MCF 10A (cell line): ENCODE results near the gene SMG1. TPM values are rescaled to one million over a fixed set of nuclear protein-coding genes. Genes with fewer than 3 reads are reported as not detected.

ENCODE experiments used
- BruUV-seq: library from RNA; stranded (reverse); fragments of 400-500 nt; replicated peaks from 2 replicates; lab custom pipeline; 2021; lab: Mats Ljungman, UMichigan
- CTCF ChIA-PET: fragments of 300-600 bp; sonication (Branson Sonifier 250); formaldehyde crosslinking; extraction: SDS; loops from one replicate; lab custom pipeline; 2021; ENCODE audit warnings: antibody characterized with exemption, inconsistent platforms; lab: Yijun Ruan, JAX
- POLR2A ChIA-PET: fragments of 300-600, 350-650 bp; sonication (Branson Sonifier 250); formaldehyde crosslinking; extraction: SDS; loops from one replicate; lab custom pipeline; 2020; ENCODE audit warnings: antibody characterized with exemption, inconsistent platforms; lab: Yijun Ruan, JAX
- DNase-seq: peaks from one replicate; pipeline ENCODE4 v3.0.0-alpha.2; 2018; ENCODE audit not compliant: unreplicated experiment
- H3K27ac Mint-ChIP-seq: one replicate; pipeline ENCODE4 v1.8.0; 2022; ENCODE audit warnings: mild to moderate bottlenecking, low read depth, mixed read lengths; ENCODE audit not compliant: unreplicated experiment
- H3K27me3 Mint-ChIP-seq: one replicate; pipeline ENCODE4 v1.8.0; 2022; ENCODE audit warnings: mixed read lengths; ENCODE audit not compliant: insufficient read depth, unreplicated experiment
- H3K36me3 Mint-ChIP-seq: one replicate; pipeline ENCODE4 v1.8.0; 2022; ENCODE audit warnings: mild to moderate bottlenecking, moderate library complexity, mixed read lengths; ENCODE audit not compliant: insufficient read depth, unreplicated experiment
- H3K4me1 Mint-ChIP-seq: one replicate; pipeline ENCODE4 v1.8.0; 2022; ENCODE audit warnings: mixed read lengths; ENCODE audit not compliant: insufficient read depth, unreplicated experiment
- H3K4me3 Mint-ChIP-seq: one replicate; pipeline ENCODE4 v1.8.0; 2022; ENCODE audit warnings: mild to moderate bottlenecking, moderate library complexity, mixed read lengths; ENCODE audit not compliant: unreplicated experiment
- H3K9me3 Mint-ChIP-seq: one replicate; pipeline ENCODE4 v1.8.0; 2022; ENCODE audit warnings: mixed read lengths; ENCODE audit not compliant: unreplicated experiment
- CTCF ChIP-seq: fragments of 200-600 bp; IDR thresholded peaks from one replicate; pipeline ENCODE4 v1.8.0; 2022; ENCODE audit warnings: antibody characterized with exemption, mild to moderate bottlenecking; ENCODE audit not compliant: unreplicated experiment
- intact Hi-C: fragments of 100-400 bp; cut with micrococcal nuclease; formaldehyde crosslinking; loops from 2 replicates; pipeline ENCODE4 v1.14.1; 2022
- total RNA-seq: library from RNA; stranded (reverse); gene quantifications from 2 replicates; pipeline ENCODE4 v1.2.3, GENCODE V29; 2022

SMG1 gene
- total RNA-seq, 1 experiment from 2014 or later: 110 TPM

GRCh38 chr16:18801145-18801972 is 124.8 kb downstream of the SMG1 start, which contains the start of gene ARL6IP1:
TSS of gene ARL6IP1 (minus strand) at chr16:18801549. CDS start at chr16:18801466, 83 bp downstream.
- peak; percentile 68 for TF ChIP-seq CTCF
- CTCF ChIA-PET: interaction anchor here (0.6 to 3.6 kb wide), 25 partner anchors 9 to 873 kb away, joined by 3 to 34 read pairs (median 4); partner anchors contain the start of gene RPS15A
- BruUV-seq: no TSS peak
- peak within 1 kb of the TSS; percentile 92 for H3K27ac Mint-ChIP-seq
- H3K36me3 Mint-ChIP-seq: peaks cover 52% of the 10 kb centered on the region
- peaks cover 27% of the 10 kb centered on the region for H3K4me1 Mint-ChIP-seq
- DNase-seq: peak; percentile 100
- intact Hi-C loops: loop anchor here (1.0 to 5.0 kb wide), 3 partner anchors 126 to 266 kb away; partner anchors contain the start of genes COQ7 and SMG1
- no peaks in the 10 kb centered on the region for H3K27me3 Mint-ChIP-seq
- POLR2A ChIA-PET: interaction anchor here (0.6 to 10.1 kb wide), 20 partner anchors 12 to 713 kb away, joined by 3 to 238 read pairs (median 3); partner anchors contain the start of gene RPS15A
- peak within 1 kb of the TSS; percentile 92 for H3K4me3 Mint-ChIP-seq
- no peaks in the 10 kb centered on the region for H3K9me3 Mint-ChIP-seq

GRCh38 chr16:18800775-18801144 is 125.4 kb downstream of the SMG1 start:
- Mint-ChIP-seq H3K27me3 (no peaks in the 10 kb centered on the region), H3K9me3 (no peaks in the 10 kb centered on the region), H3K36me3 (peaks cover 52% of the 10 kb centered on the region), H3K27ac (peak overlapping the region; percentile 92), H3K4me3 (peak overlapping the region; percentile 92), H3K4me1 (peaks cover 27% of the 10 kb centered on the region)
- DNase-seq: peak; percentile 47
- TF ChIP-seq CTCF: no peak
- ChIA-PET CTCF (interaction anchor here (0.6 to 3.6 kb wide), 11 partner anchors 9 to 1692 kb away, joined by 3 to 34 read pairs (median 8); partner anchors contain the start of gene RPS15A), POLR2A (interaction anchor here (0.6 to 10.1 kb wide), 10 partner anchors 11 to 714 kb away, joined by 3 to 238 read pairs (median 4); partner anchors contain the start of gene RPS15A)
- intact Hi-C loops: loop anchor here (1.0 to 5.0 kb wide), 3 partner anchors 127 to 267 kb away; partner anchors contain the start of genes COQ7 and SMG1
- TSS peak; percentile 49 for BruUV-seq

- intact Hi-C loops: loop anchor here (5.0 kb wide), 2 partner anchors 127 to 267 kb away; partner anchors contain the start of genes COQ7 and SMG1
- Mint-ChIP-seq H3K4me1 (peaks cover 27% of the 10 kb centered on the region), H3K27ac (peak overlapping the region; percentile 92), H3K36me3 (peaks cover 50% of the 10 kb centered on the region), H3K4me3 (peak overlapping the region; percentile 92), H3K9me3 (no peaks in the 10 kb centered on the region), H3K27me3 (no peaks in the 10 kb centered on the region)
- POLR2A ChIA-PET: interaction anchor here (0.8 to 10.1 kb wide), 8 partner anchors 11 to 200 kb away, joined by 3 to 238 read pairs (median 3); partner anchors contain the start of gene RPS15A
- DNase-seq: no peak
- TF ChIP-seq CTCF: no peak
- CTCF ChIA-PET: interaction anchor here (0.6 to 3.6 kb wide), 5 partner anchors 14 to 1692 kb away, joined by 3 to 30 read pairs (median 4); no protein-coding TSS in a partner anchor
- BruUV-seq: no TSS peak
These were observed 125.9 kb downstream of the SMG1 start for GRCh38 chr16:18800293-18800692.

GRCh38 chr16:18799500-18799899 is 126.7 kb downstream of the SMG1 start:
- H3K36me3 Mint-ChIP-seq: peaks cover 57% of the 10 kb centered on the region
- CTCF ChIA-PET: interaction anchor here (2.8 kb wide), 1 partner anchor 170 kb away, joined by 9 read pairs; no protein-coding TSS in a partner anchor

More at GRCh38 chr16:18799500-18799899, 126.7 kb downstream of the SMG1 start:
- POLR2A ChIA-PET: interaction anchor here (0.5 to 10.1 kb wide), 5 partner anchors 10 to 320 kb away, joined by 3 to 238 read pairs (median 3); partner anchors contain the start of gene RPS15A
- intact Hi-C loops: no loop called here
- H3K4me3 Mint-ChIP-seq: peak overlapping the region; percentile 92
- no TSS peak for BruUV-seq
- peaks cover 27% of the 10 kb centered on the region for H3K4me1 Mint-ChIP-seq
- no peak for TF ChIP-seq CTCF
- peak overlapping the region; percentile 92 for H3K27ac Mint-ChIP-seq
- H3K27me3 Mint-ChIP-seq: no peaks in the 10 kb centered on the region
- H3K9me3 Mint-ChIP-seq: no peaks in the 10 kb centered on the region
- no peak for DNase-seq
